Nephron (organoid): ENCODE measurements around the gene FGF2.

Experiments used
- H3K27ac Mint-ChIP-seq, 3 experiments: 2 replicates each; pipeline ENCODE4 v1.8.0; 2020; ENCODE audit warnings: mixed read lengths in 3 of 3, mild to moderate bottlenecking in 2 of 3, moderate library complexity in 1 of 3
- H3K27me3 Mint-ChIP-seq: 2 replicates; pipeline ENCODE4 v1.8.0; 2021; ENCODE audit warnings: low read depth, mild to moderate bottlenecking, moderate library complexity, mixed read lengths
- H3K36me3 Mint-ChIP-seq: 2 replicates; pipeline ENCODE4 v1.8.0; 2020; ENCODE audit warnings: low read depth, mixed read lengths
- H3K4me1 Mint-ChIP-seq: 2 replicates; pipeline ENCODE4 v1.8.0; 2020; ENCODE audit warnings: mixed read lengths
- H3K4me3 Mint-ChIP-seq, 3 experiments: 2 replicates each; pipeline ENCODE4 v1.8.0; 2020; ENCODE audit warnings: mild to moderate bottlenecking in 3 of 3, mixed read lengths in 3 of 3, moderate library complexity in 2 of 3
- H3K9me3 Mint-ChIP-seq: 2 replicates; pipeline ENCODE4 v1.8.0; 2020; ENCODE audit warnings: mixed read lengths
- TF ChIP-seq, protein P1 (sequence below), 3 experiments: fragments of 200-600 bp; sonication (generic); IDR thresholded peaks; one replicate each; pipeline ENCODE4 v1.5.0; 2021; ENCODE audit warnings: antibody characterized with exemption in 3 of 3; ENCODE audit not compliant: unreplicated experiment in 3 of 3

Gene FGF2

DNA sequence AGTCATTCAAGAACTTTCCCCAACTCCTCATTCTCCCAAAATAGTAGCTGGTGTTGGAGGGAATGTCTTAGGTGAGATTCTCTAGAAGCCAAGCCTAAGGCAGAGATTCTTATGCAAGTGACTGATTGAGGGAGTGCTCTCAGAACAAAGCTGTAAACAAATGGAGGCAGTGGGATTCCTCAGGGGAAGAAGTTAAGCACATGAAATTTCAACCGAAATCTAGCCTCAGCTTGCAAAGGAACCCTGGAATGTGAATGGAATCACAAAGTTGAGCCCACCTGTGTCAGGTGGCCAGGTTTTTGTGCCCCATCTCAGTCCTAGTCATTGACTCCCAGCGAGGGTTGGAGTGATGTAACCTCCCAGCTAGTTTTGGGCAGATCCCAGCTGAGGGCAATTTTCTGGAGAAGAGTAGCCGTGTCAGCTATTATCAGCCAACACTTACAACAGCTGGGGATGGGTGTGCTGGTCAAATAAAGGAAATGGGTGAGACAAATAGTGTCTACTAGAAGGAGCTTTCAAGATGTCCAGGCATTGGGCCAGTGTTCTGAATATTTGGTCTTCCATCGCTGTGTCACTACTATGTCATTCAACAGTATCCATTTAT is 29.7 kb upstream of the FGF2 start:
- Mint-ChIP-seq H3K4me1 (peaks cover 11% of the 10 kb centered on the region), H3K27ac (no peak overlapping the region), H3K9me3 (no peaks in the 10 kb centered on the region), H3K27me3 (no peaks in the 10 kb centered on the region), H3K4me3 (no peak overlapping the region), H3K36me3 (no peaks in the 10 kb centered on the region)
- TF ChIP-seq, protein P1, sequence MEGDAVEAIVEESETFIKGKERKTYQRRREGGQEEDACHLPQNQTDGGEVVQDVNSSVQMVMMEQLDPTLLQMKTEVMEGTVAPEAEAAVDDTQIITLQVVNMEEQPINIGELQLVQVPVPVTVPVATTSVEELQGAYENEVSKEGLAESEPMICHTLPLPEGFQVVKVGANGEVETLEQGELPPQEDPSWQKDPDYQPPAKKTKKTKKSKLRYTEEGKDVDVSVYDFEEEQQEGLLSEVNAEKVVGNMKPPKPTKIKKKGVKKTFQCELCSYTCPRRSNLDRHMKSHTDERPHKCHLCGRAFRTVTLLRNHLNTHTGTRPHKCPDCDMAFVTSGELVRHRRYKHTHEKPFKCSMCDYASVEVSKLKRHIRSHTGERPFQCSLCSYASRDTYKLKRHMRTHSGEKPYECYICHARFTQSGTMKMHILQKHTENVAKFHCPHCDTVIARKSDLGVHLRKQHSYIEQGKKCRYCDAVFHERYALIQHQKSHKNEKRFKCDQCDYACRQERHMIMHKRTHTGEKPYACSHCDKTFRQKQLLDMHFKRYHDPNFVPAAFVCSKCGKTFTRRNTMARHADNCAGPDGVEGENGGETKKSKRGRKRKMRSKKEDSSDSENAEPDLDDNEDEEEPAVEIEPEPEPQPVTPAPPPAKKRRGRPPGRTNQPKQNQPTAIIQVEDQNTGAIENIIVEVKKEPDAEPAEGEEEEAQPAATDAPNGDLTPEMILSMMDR (IDR thresholded peaks at IDR 0.05; ENCODE audit: unreplicated experiment in 3 of 3) = no peak

DNA sequence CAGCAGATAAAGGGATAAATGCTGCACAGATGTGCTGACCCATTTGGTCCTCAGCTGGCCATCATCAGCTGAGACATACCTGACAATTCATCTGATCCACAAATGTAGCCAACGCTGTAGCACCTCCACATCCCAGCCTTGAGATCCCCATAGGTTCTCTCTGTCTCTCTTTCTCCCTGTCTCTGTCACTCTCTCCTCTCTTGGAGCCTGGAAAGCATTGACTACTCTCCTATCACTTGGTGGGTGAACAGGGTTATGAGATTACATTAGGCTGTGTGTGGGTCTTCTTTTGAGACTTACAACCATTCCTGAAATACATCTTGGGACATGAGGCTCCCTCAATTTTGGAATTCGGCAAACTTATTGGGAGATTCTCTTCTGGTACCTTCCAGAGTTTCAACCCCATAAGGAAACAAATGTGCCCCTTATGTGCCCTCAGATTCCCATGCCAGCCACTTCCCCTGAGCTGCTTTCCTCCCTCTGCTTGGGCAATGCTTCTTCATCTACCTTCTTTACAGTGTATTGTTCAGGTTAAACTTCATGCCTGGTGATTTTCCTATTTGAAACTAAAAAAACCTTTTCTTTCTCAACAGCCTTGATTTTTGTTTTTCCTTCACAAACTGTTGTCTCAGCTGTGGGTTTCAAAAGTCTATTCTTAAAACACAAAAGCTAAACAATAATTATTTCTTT is 29.1 kb upstream of the FGF2 start:
- no peaks in the 10 kb centered on the region for H3K27me3 Mint-ChIP-seq
- TF ChIP-seq, protein P1 (IDR thresholded peaks at IDR 0.05; ENCODE audit: unreplicated experiment in 3 of 3) = no peak
- H3K4me3 Mint-ChIP-seq = no peak overlapping the region
- H3K9me3 Mint-ChIP-seq = no peaks in the 10 kb centered on the region
- no peaks in the 10 kb centered on the region for H3K36me3 Mint-ChIP-seq
- H3K4me1 Mint-ChIP-seq = peaks cover 11% of the 10 kb centered on the region
- H3K27ac Mint-ChIP-seq = peak overlapping the region; percentile 55 to 75 (median 70)

DNA sequence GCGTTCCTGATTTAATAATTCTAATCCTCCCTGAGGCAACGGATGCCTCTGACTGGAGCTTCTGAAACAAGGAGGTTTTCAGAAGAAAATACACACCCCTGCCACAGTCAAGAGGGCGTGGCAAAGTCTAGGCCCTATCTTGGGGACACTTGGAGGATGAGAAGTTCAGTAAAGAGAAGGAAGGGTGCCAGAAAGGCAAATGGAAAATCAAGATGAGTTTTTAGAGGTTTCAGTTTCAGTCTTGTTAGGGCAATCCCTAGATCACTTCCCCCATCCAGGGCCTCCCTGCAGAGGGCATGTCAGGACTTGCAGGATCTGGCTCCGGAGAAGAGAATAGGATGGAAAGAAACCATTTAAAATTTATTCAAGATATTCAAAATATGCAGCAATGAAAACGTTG is 28.5 kb upstream of the FGF2 start:
- TF ChIP-seq, protein P1 (IDR thresholded peaks at IDR 0.05; ENCODE audit: unreplicated experiment in 3 of 3) = no peak
- Mint-ChIP-seq H3K36me3 (no peaks in the 10 kb centered on the region), H3K9me3 (no peaks in the 10 kb centered on the region), H3K27ac (peak overlapping the region; percentile 55 to 75 (median 70)), H3K4me1 (peaks cover 11% of the 10 kb centered on the region), H3K4me3 (no peak overlapping the region), H3K27me3 (no peaks in the 10 kb centered on the region)

DNA sequence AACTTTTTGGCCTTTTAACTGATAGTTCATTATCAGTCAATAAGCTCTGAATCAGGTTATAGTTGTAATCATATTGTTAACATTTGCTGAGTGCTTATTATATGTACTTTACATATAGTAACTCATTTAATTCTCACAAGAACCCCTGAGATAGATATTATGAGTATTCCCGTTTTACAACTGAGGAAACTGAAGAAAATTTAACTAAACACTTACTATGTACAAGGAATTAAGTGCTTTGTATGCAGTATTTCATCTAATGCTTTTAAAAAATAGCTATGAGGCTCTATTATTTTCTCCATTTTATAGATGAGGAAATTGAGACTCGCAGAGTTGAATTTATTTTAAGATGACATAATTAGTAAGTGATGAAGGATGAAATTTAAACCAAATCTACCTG is 27.7 kb upstream of the FGF2 start:
- H3K4me1 Mint-ChIP-seq = peaks cover 11% of the 10 kb centered on the region
- no peak overlapping the region for H3K27ac Mint-ChIP-seq
- no peak overlapping the region for H3K4me3 Mint-ChIP-seq
- no peaks in the 10 kb centered on the region for H3K27me3 Mint-ChIP-seq
- H3K9me3 Mint-ChIP-seq = no peaks in the 10 kb centered on the region
- H3K36me3 Mint-ChIP-seq = no peaks in the 10 kb centered on the region
- TF ChIP-seq, protein P1 (IDR thresholded peaks at IDR 0.05; ENCODE audit: unreplicated experiment in 3 of 3) = no peak

DNA sequence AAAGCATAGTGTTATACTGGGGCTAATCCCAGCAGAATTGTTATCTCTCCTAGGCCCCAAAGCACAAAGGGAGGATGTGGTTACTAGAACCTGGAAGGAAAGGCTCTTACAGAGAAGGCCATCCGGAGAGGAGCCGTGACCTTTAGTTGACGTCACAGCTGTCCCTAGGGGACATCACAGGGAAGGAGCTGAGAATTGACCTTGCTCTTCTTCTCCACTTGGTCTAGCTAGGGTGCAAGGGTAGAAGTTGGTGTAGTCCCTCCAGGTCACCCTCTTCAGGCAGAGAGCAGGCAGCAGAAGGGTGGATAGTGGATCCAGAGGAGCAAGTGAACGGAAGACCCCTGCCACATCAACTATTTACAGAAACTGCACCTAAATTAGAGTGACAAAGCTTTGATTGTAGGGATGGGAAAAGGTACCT is 22.8 kb upstream of the FGF2 start:
- no peak overlapping the region for H3K4me3 Mint-ChIP-seq
- no peaks in the 10 kb centered on the region for H3K27me3 Mint-ChIP-seq
- no peaks in the 10 kb centered on the region for H3K9me3 Mint-ChIP-seq
- no peaks in the 10 kb centered on the region for H3K36me3 Mint-ChIP-seq
- no peaks in the 10 kb centered on the region for H3K4me1 Mint-ChIP-seq
- TF ChIP-seq, protein P1 (IDR thresholded peaks at IDR 0.05; ENCODE audit: unreplicated experiment in 3 of 3) = no peak
- H3K27ac Mint-ChIP-seq = no peak overlapping the region
